Inflammatory macrophage treated with lipopolysaccharide for 4 hours (primary cell): ENCODE data around the gene TRIM28.
"Not testable (repeated sequence)": the region's sequence is repeated elsewhere in the genome, so short reads cannot be mapped to it uniquely, and the experiment has no call there.

Experiments used
- DNase-seq: peaks from one replicate; pipeline ENCODE4 v3.0.0-alpha.2; 2020

The TRIM28 gene

GRCh38 chr19:58543826-58544590 lies at the start of gene TRIM28:
Gene TRIM28 (plus strand): TSS chr19:58544064. CDS start chr19:58544758, 694 bp downstream.
- peak; percentile 98 for DNase-seq

- no peak for DNase-seq
Measured at GRCh38 chr19:58497634-58498170, 46.2 kb upstream of the TRIM28 start.

- no peak for DNase-seq
Measured at GRCh38 chr19:58498316-58499020, 45.4 kb upstream of the TRIM28 start.

GRCh38 chr19:58499021-58499927 lies 44.6 kb upstream of the TRIM28 start:
- peak; percentile 100 for DNase-seq

GRCh38 chr19:58500242-58500641 lies 43.6 kb upstream of the TRIM28 start:
- DNase-seq, result no peak

GRCh38 chr19:58507602-58508223 lies 36.2 kb upstream of the TRIM28 start:
- DNase-seq, result not testable (repeated sequence)

- DNase-seq, result no peak
Measured at GRCh38 chr19:58509731-58510083, 34.2 kb upstream of the TRIM28 start.

GRCh38 chr19:58510084-58510862 lies 33.6 kb upstream of the TRIM28 start:
- DNase-seq, result no peak

GRCh38 chr19:58511353-58512208 lies 32.3 kb upstream of the TRIM28 start, which contains the start of gene SLC27A5:
Gene SLC27A5 (minus strand): TSS chr19:58511992. CDS start chr19:58511955, 37 bp downstream.
- no peak for DNase-seq

GRCh38 chr19:58513213-58513693 lies 30.6 kb upstream of the TRIM28 start:
- no peak for DNase-seq

GRCh38 chr19:58513694-58514563 lies 29.9 kb upstream of the TRIM28 start:
- peak; percentile 95 for DNase-seq

DNA sequence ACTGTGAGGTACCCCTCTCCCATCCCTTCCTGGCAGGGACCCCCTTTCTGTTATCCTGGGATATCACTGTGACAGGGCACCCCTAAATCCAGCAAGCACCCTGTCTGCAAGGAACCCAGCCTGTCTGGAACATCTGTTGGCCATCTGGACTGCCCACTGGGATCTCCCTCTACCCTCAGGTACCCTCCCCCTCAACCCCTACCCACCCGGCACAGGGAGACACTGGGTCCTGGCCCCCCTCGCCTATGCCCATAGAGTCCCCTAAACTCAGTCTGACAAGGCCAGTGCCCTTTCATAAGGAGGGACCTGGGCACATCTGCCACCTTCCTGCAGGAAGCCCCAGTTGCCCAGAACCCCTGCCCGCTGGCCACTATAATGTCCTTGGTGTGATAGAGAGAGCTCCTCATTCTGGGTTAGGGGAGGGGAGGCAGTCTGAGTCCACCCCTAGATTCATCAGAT lies 29.3 kb upstream of the TRIM28 start:
- DNase-seq, result no peak

DNA sequence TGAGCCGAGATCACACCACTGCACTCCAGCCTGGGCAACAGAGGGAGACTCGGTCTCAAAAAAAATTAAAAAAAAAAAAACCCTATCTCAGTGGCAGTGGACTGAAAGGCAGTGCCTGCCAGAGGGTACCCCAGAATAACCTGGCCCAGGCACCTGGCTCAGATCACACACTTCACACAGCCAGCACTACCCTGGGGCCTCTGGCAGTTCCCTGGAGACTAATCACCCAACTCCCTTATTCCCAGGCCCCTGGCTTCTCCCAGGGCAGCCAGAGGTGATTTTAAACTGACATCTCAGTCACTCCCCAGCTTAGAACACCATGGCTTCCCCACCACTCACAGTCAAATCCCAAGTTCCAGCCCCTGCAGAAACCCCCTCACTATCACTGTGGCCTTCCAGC lies 28.6 kb upstream of the TRIM28 start:
- no peak for DNase-seq

DNA sequence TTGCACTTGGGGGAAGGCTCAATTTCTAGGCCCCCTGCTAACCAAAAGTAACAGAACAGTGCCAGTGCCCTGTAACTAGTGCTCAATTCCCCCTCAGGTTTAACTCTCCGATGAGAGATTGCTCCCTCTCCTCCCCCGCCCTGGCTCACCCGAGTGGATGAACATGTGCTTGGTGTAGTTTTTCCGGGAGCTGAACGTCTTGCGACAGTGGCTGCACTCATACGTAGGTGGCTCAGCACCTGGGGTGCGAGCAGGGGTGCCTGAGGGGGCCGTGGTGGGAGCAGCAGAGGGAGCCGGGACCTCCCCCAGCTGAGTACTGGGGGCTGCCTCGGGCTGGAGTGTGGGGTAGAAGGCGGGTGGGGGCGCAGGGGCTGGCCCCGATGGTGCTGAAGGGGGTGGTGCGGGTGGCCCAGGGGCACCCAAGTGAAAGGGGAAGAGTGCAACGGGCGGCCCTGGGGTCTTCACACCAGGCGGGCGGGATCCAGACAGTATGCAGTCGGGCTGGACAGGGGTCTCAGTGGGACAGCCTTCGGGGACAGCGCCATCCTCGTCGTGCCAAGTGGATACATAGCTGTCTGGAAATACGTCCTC lies 27.5 kb upstream of the TRIM28 start:
- no peak for DNase-seq

- DNase-seq, result no peak
Measured at GRCh38 chr19:58516964-58517833, 26.7 kb upstream of the TRIM28 start.

GRCh38 chr19:58518256-58519086 lies 25.4 kb upstream of the TRIM28 start:
- DNase-seq, result peak; percentile 61

GRCh38 chr19:58519087-58519354 lies 24.8 kb upstream of the TRIM28 start:
- DNase-seq, result peak; percentile 61
